ENCODE results near the gene PYCARD. TPM values are rescaled to one million over a fixed set of nuclear protein-coding genes. Genes with fewer than 3 reads are reported as not detected.
A peak's percentile ranks its signal among the peaks of the same experiment; 100 is the strongest.
"Not testable (repeated sequence)": the region's sequence is repeated elsewhere in the genome, so short reads cannot be mapped to it uniquely, and the experiment has no call there.

Gene PYCARD
- total RNA-seq, 1 donor from 2014 or later = 2.9 TPM

DNA sequence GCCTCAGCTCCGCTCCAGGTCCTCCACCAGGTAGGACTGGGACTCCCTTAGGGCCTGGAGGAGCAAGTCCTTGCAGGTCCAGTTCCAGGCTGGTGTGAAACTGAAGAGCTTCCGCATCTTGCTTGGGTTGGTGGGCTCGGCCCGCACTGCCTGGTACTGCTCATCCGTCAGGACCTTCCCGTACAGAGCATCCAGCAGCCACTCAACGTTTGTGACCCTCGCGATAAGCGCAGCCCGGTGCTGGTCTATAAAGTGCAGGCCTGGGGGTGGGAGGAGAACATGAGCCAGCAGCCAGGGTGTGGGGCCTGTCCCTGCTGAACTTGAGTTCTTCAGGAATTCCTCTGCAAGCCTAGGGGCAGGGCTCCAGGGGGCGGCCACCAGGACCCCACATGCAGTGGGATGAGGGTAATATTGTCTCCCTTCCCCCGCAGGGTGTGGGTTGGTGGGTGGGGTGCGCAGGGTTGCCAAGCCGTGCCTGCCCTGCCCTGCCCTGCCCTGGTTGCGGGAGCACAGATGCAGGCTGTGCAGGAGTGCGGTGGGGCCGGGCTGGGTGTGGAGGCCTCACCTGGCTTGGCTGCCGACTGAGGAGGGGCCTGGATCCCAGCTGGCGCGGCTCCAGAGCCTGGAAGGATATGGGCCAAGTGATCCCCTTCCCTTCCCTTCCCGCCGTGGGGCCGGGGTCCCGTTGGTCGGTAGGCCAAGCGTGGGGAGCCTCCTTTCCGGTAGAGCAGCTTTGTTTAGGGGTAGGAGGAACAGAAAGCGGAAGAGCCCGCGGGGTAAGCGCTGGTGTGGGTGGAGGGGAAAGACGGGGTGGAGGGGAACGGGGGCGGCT, 762 bp downstream of the PYCARD start:
- no peaks in the 10 kb centered on the region for H3K9me3 Mint-ChIP-seq (ENCODE audit: low read depth)
- H3K4me3 Mint-ChIP-seq (ENCODE audit: unreplicated experiment) = peak overlapping the region; percentile 73
- peak; percentile 85 for DNase-seq (ENCODE audit: low spot score)
- peak overlapping the region; percentile 27 for H3K27ac Mint-ChIP-seq (ENCODE audit: unreplicated experiment)
- H3K36me3 Mint-ChIP-seq (ENCODE audit: low read depth) = peaks cover 7% of the 10 kb centered on the region
- peaks cover 12% of the 10 kb centered on the region for H3K27me3 Mint-ChIP-seq (ENCODE audit: low read depth)
- H3K4me1 Mint-ChIP-seq (ENCODE audit: low read depth) = peaks cover 29% of the 10 kb centered on the region
- TF ChIP-seq, protein P1, sequence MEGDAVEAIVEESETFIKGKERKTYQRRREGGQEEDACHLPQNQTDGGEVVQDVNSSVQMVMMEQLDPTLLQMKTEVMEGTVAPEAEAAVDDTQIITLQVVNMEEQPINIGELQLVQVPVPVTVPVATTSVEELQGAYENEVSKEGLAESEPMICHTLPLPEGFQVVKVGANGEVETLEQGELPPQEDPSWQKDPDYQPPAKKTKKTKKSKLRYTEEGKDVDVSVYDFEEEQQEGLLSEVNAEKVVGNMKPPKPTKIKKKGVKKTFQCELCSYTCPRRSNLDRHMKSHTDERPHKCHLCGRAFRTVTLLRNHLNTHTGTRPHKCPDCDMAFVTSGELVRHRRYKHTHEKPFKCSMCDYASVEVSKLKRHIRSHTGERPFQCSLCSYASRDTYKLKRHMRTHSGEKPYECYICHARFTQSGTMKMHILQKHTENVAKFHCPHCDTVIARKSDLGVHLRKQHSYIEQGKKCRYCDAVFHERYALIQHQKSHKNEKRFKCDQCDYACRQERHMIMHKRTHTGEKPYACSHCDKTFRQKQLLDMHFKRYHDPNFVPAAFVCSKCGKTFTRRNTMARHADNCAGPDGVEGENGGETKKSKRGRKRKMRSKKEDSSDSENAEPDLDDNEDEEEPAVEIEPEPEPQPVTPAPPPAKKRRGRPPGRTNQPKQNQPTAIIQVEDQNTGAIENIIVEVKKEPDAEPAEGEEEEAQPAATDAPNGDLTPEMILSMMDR (IDR thresholded peaks at IDR 0.05) = no peak

DNA sequence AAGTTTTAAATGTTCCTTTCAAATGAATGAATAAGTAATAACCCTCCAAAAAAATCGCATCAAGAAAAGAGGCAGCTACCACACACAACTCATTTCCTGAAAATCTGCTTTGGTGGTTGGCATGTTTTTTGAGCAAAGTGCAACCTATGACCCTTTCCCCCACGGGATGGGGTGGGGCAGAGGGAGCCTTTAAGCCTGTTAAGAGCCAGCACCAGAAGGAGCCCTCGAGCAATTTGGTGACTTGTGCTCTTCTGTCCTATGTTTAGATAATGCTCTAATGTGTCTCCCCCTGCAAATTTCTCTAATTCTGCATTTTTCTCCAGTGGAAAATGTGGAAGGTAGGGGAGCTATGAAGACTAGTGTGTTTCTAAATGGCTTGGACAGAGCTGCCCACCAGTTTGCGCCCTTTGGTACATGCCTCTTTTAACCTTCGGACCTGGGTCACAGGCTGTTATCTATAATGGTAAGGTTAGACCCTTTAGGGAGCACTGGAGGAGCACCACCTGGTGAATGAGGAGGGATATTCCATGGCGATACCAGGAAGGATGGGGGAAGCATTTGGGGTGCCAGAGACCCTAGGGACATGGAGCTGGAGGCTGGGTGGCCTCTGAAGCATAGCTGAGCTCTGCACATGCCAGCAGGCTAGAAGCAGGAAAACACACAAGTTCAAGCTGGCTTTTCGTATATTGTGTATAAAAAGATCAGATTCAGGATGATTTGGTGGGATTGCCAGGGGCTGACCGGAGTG, 1.6 kb downstream of the PYCARD start:
- peaks cover 29% of the 10 kb centered on the region for H3K4me1 Mint-ChIP-seq (ENCODE audit: low read depth)
- H3K27me3 Mint-ChIP-seq (ENCODE audit: low read depth) = peaks cover 7% of the 10 kb centered on the region
- H3K9me3 Mint-ChIP-seq (ENCODE audit: low read depth) = no peaks in the 10 kb centered on the region
- TF ChIP-seq, protein P1 (IDR thresholded peaks at IDR 0.05) = peak; percentile 49
- H3K36me3 Mint-ChIP-seq (ENCODE audit: low read depth) = peaks cover 9% of the 10 kb centered on the region
- peak overlapping the region; percentile 73 for H3K4me3 Mint-ChIP-seq (ENCODE audit: unreplicated experiment)
- no peak overlapping the region for H3K27ac Mint-ChIP-seq (ENCODE audit: unreplicated experiment)
- DNase-seq (ENCODE audit: low spot score) = peak; percentile 28

DNA sequence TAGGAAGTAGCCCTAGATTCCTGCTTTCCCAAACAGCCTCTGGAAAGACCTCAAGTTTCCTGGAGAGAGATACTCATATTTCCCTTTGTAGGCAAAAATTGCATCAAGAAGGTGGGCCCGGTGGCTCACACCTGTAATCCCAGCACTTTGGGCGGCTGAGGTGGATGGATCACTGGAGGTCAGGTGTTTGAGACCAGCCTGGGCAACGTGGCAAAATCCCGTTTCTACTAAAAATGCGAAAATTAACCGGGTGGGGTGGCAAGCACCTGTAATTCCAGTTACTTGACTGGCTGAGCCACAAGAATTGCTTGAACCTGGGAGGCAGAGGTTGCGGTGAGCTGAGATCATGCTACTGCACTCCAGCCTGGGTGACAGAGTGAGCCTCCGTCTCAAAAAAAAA, 2.4 kb downstream of the PYCARD start:
- H3K9me3 Mint-ChIP-seq (ENCODE audit: low read depth); H3K27me3 Mint-ChIP-seq (ENCODE audit: low read depth); H3K4me3 Mint-ChIP-seq (ENCODE audit: unreplicated experiment); H3K27ac Mint-ChIP-seq (ENCODE audit: unreplicated experiment): not testable (repeated sequence)
- DNase-seq (ENCODE audit: low spot score) = peak; percentile 38
- peaks cover 11% of the 10 kb centered on the region for H3K36me3 Mint-ChIP-seq (ENCODE audit: low read depth)
- H3K4me1 Mint-ChIP-seq (ENCODE audit: low read depth) = peaks cover 29% of the 10 kb centered on the region

DNA sequence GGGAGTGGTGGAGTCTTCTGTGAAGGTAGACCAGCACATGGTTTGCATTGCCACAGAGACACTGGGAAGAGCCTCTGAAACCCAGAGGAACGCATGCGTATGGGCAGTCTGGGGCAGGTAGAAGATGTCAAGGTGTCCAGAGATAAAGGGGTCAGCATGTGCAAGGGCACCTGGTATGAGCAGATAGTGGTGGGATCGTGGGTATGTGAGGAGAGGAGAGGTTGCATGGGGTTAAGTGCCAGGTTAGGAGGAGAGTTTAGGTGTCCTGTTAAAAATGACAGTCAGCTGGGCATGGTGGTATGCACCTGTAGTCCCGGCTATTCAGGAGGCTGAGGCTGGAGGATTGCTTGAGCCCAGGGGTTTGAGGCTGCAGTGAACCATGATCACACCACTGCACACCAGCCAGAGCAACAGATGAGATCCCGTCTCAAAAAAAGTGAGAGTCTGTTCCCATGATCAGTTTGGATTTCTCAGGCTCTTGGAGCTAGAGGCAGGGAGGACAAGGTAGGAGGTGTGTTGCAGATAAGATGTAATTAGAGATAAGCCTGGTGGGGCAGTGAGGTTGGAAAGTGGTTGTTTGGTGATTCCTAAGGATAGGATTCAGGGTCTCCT, 3.0 kb downstream of the PYCARD start:
- Mint-ChIP-seq H3K27ac (ENCODE audit: unreplicated experiment) (peak overlapping the region; percentile 20), H3K4me1 (ENCODE audit: low read depth) (peaks cover 29% of the 10 kb centered on the region), H3K27me3 (ENCODE audit: low read depth) (no peaks in the 10 kb centered on the region), H3K36me3 (ENCODE audit: low read depth) (peaks cover 16% of the 10 kb centered on the region), H3K9me3 (ENCODE audit: low read depth) (no peaks in the 10 kb centered on the region), H3K4me3 (ENCODE audit: unreplicated experiment) (no peak overlapping the region)
- peak; percentile 29 for DNase-seq (ENCODE audit: low spot score)
- TF ChIP-seq, protein P1 (IDR thresholded peaks at IDR 0.05) = no peak

DNA sequence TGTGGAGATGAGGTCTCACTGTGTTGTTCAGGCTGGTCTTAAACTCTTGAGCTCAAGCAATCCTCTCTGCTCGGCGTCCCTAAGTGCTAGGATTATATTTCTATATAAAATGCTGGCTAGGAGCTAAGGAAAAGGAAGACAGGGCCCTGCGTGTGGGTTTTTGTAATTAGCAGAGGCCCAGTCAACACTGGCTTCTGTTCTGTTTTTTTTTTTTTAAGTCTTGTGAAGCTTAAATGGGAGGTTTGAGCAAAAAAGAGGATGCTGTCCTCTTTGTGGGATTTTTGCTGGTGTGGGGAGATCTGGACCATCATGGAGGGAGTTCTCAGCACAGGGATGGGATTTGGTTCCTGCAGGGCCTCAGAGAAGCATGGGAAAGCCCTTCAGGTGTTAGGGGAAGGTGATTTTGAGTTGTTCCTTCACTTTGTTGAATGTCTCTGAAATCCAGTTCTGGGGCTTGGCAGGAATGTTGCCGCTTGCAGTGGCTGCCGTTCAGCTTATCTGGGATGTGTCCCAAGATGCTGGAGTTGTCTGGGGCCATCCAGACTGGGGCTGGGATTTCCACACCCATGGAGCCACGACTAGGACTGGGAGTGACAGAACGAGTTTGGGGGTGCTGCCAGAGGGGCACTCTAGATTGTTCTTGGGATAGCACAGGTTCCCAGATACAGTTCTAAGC, 4.2 kb downstream of the PYCARD start:
- Mint-ChIP-seq H3K27me3 (ENCODE audit: low read depth) (no peaks in the 10 kb centered on the region), H3K4me1 (ENCODE audit: low read depth) (peaks cover 30% of the 10 kb centered on the region), H3K36me3 (ENCODE audit: low read depth) (peaks cover 22% of the 10 kb centered on the region), H3K4me3 (ENCODE audit: unreplicated experiment) (no peak overlapping the region), H3K9me3 (ENCODE audit: low read depth) (no peaks in the 10 kb centered on the region), H3K27ac (ENCODE audit: unreplicated experiment) (peak overlapping the region; percentile 19)
- DNase-seq (ENCODE audit: low spot score) = peak; percentile 29
- TF ChIP-seq, protein P1 (IDR thresholded peaks at IDR 0.05) = no peak

Data from chondrocyte (in vitro differentiated cells).